Osteoblast (primary cell): ENCODE measurements around the gene SLC25A44. TPM values are rescaled to one million over a fixed set of nuclear protein-coding genes. Genes with fewer than 3 reads are reported as not detected.
A peak's percentile ranks its signal among the peaks of the same experiment; 100 is the strongest.

Source experiments
- DNase-seq: peaks from one replicate; pipeline ENCODE4 v3.0.0; 2011; ENCODE audit warnings: low spot score, mixed read lengths; ENCODE audit not compliant: insufficient read length; ENCODE audit errors: missing footprints
- H2AFZ ChIP-seq: 2 replicates; pipeline ENCODE4 v1.6.0; 2011; ENCODE audit warnings: mild to moderate bottlenecking, low read length
- H3K27ac ChIP-seq: 2 replicates; pipeline ENCODE4 v1.5.1; 2011; ENCODE audit warnings: mild to moderate bottlenecking, low read depth, low read length, moderate library complexity
- H3K27me3 ChIP-seq: 2 replicates; pipeline ENCODE4 v1.6.0; 2012; ENCODE audit warnings: mild to moderate bottlenecking, control low read depth, inconsistent platforms, low read length, moderate library complexity; ENCODE audit not compliant: insufficient read depth
- H3K36me3 ChIP-seq: 2 replicates; pipeline ENCODE4 v1.5.1; 2011; ENCODE audit warnings: mild to moderate bottlenecking, low read length, control low read depth, moderate library complexity; ENCODE audit not compliant: insufficient read depth
- H3K4me1 ChIP-seq: 2 replicates; pipeline ENCODE4 v1.5.1; 2011; ENCODE audit warnings: mild to moderate bottlenecking, low read length, control low read depth, moderate library complexity; ENCODE audit not compliant: insufficient read depth
- H3K4me2 ChIP-seq: 2 replicates; pipeline ENCODE4 v1.6.0; 2011; ENCODE audit warnings: mild to moderate bottlenecking, low read length; ENCODE audit not compliant: insufficient read depth
- H3K4me3 ChIP-seq: fragments of 200-600 bp; sonication (generic); 3 replicates; pipeline ENCODE4 v1.5.1; 2012; ENCODE audit warnings: mild to moderate bottlenecking, low read length, inconsistent platforms; ENCODE audit not compliant: insufficient read depth
- H3K79me2 ChIP-seq: 2 replicates; pipeline ENCODE4 v1.6.0; 2012; ENCODE audit warnings: mild to moderate bottlenecking, low read length, control low read depth, inconsistent platforms; ENCODE audit not compliant: insufficient read depth
- H3K9me3 ChIP-seq: 2 replicates; pipeline ENCODE4 v1.5.1; 2011; ENCODE audit warnings: low read depth, low read length, control low read depth
- H4K20me1 ChIP-seq: 2 replicates; pipeline ENCODE4 v1.6.0; 2012; ENCODE audit warnings: mild to moderate bottlenecking, low read length, control low read depth; ENCODE audit not compliant: insufficient read depth
- total RNA-seq: library from RNA; depleted of rRNA; stranded (reverse); fragments of >200 nt; gene quantifications from 2 replicates; pipeline ENCODE4 v1.2.3, GENCODE V29; 2012
- TF ChIP-seq, protein P1 (sequence below): IDR thresholded peaks from 2 replicates; pipeline ENCODE4 v1.5.1; 2011; ENCODE audit warnings: mild to moderate bottlenecking, low read depth, low read length, moderate library complexity; ENCODE audit errors: extremely low read depth

The SLC25A44 gene
- total RNA-seq, 1 donor = 15.2 TPM

DNA sequence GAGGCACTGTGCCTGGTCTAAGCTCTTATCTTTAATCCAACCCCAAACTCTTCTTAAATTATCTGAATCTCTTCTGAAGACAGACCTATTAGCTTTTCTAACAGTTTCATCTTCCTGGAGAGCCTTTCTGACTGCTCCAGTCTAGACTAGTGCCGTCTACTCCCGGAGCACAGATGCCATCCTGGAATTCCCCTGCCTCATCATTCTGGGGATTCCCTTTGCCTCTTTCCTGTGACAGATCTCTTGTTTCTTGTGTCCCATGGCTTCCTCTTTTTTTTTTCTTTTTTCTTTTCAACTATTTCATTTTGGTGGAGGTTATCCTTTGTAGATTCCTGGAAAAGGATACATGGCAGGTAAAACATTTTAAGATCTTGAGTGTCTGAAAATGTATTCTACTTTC, 28.8 kb upstream of the SLC25A44 start:
- H3K27ac ChIP-seq = no peak overlapping the region
- no peak overlapping the region for H3K4me2 ChIP-seq
- no peaks in the 10 kb centered on the region for H3K27me3 ChIP-seq
- H3K4me1 ChIP-seq = peaks cover 23% of the 10 kb centered on the region
- no peak overlapping the region for H3K4me3 ChIP-seq
- no peaks in the 10 kb centered on the region for H3K79me2 ChIP-seq
- TF ChIP-seq, protein P1, sequence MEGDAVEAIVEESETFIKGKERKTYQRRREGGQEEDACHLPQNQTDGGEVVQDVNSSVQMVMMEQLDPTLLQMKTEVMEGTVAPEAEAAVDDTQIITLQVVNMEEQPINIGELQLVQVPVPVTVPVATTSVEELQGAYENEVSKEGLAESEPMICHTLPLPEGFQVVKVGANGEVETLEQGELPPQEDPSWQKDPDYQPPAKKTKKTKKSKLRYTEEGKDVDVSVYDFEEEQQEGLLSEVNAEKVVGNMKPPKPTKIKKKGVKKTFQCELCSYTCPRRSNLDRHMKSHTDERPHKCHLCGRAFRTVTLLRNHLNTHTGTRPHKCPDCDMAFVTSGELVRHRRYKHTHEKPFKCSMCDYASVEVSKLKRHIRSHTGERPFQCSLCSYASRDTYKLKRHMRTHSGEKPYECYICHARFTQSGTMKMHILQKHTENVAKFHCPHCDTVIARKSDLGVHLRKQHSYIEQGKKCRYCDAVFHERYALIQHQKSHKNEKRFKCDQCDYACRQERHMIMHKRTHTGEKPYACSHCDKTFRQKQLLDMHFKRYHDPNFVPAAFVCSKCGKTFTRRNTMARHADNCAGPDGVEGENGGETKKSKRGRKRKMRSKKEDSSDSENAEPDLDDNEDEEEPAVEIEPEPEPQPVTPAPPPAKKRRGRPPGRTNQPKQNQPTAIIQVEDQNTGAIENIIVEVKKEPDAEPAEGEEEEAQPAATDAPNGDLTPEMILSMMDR = no peak
- H4K20me1 ChIP-seq = no peaks in the 10 kb centered on the region
- H3K9me3 ChIP-seq = no peaks in the 10 kb centered on the region
- peak; percentile 54 for DNase-seq
- H2AFZ ChIP-seq = no peak overlapping the region
- no peaks in the 10 kb centered on the region for H3K36me3 ChIP-seq

- no peaks in the 10 kb centered on the region for H3K27me3 ChIP-seq
- H3K79me2 ChIP-seq = no peaks in the 10 kb centered on the region
- peaks cover 15% of the 10 kb centered on the region for H3K4me1 ChIP-seq
- TF ChIP-seq, protein P1 = no peak
- no peak overlapping the region for H3K4me2 ChIP-seq
- no peaks in the 10 kb centered on the region for H3K9me3 ChIP-seq
- no peaks in the 10 kb centered on the region for H3K36me3 ChIP-seq
- no peak overlapping the region for H3K4me3 ChIP-seq
- H3K27ac ChIP-seq = no peak overlapping the region
- H4K20me1 ChIP-seq = no peaks in the 10 kb centered on the region
- H2AFZ ChIP-seq = no peak overlapping the region
- no peak for DNase-seq
These were observed 26.4 kb upstream of the SLC25A44 start for GRCh38 chr1:156167536-156167935.

DNA sequence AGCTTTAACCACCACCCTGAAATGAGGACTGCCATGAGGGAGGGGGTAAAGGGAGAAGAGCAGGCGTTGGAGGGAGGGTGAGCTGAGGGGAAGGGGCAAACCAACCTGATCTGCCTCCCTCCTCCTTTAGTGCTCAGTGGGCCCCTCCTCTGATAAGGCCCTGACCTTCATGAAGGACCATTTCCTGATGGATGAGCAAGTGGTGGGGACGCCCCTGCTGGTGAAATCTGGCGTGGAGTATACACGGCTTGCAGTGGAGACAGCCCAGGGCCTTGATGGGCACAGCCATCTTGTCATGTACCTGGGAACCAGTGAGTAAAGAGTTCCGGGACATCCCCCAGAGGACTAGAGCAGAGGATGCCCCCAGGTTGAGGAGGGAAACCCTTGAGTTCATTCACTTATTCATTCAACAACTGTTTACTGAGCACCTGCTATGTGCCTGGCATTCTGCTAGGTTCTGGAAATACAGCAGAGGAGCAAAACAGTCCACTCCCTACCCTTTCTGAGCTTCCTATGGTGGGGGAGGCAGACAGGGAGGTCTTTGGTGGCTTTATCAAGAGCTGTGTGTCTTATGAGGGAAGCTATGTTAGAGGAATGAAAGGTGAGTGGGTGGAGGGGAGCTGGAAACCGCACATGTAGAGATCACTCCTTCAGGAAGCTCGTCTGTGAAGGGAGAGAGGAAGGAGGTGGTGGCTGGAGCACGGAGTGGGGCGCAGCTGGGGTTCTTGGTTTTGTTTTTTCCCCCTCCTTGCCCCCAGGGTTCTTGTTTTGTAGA, 21.0 kb upstream of the SLC25A44 start:
- Histone ChIP-seq H3K4me2 (no peak overlapping the region), H4K20me1 (no peaks in the 10 kb centered on the region), H3K4me1 (no peaks in the 10 kb centered on the region), H3K27ac (no peak overlapping the region), H3K27me3 (no peaks in the 10 kb centered on the region), H3K9me3 (no peaks in the 10 kb centered on the region), H2AFZ (no peak overlapping the region), H3K4me3 (no peak overlapping the region), H3K36me3 (no peaks in the 10 kb centered on the region), H3K79me2 (no peaks in the 10 kb centered on the region)
- TF ChIP-seq, protein P1 = no peak
- no peak for DNase-seq

- Histone ChIP-seq H3K36me3 (no peaks in the 10 kb centered on the region), H2AFZ (no peak overlapping the region), H4K20me1 (no peaks in the 10 kb centered on the region), H3K79me2 (no peaks in the 10 kb centered on the region), H3K27ac (no peak overlapping the region), H3K4me2 (no peak overlapping the region), H3K4me3 (no peak overlapping the region), H3K9me3 (no peaks in the 10 kb centered on the region), H3K27me3 (no peaks in the 10 kb centered on the region), H3K4me1 (no peaks in the 10 kb centered on the region)
- DNase-seq = peak; percentile 47
- TF ChIP-seq, protein P1 = no peak
These were observed 17.2 kb upstream of the SLC25A44 start for GRCh38 chr1:156176610-156177210.
